Measurements from ENCODE around the gene RNF224.

RNF224 gene

DNA sequence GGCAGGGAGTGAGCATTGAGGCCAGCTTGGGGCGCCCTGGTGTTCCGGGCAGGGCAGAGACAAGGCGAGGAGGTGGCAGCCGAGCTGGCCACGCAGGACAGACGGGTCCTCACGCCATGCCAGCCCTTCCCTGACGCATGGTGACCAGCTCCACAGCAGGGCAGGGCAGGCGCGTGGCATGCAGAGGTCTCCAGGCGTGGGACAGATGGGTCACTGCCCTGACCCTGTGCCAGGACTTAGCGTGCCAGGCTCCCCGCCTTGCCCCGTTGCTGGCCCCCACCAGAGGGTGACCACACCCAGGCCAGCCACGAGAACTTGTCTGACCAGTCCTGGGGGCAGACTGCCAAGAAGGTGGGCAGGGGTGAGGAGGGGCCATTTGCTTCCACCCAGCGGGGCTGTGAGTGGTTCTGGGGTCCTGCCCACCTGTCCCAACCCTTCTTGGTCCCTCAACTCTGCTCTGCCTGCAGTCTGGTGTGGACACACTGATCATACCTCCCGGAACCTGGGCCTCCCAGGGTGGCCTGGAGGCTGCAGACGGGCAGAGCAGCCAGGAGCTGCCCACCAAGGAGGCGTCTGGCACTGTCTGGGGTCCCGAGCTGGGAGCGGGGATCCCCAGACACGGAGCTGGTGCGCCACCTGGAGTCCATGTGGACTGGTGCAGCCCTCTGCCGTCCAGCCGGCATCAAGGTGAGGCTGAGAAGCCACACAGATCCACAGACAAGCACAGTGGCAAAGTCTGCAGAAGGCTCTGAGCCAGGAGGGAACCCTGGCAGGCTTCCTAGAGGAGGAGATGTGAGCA lies at the start of gene RNF224:
Gene RNF224 (plus strand): TSS at position 449 of the 799 bp plus-strand sequence. CDS start 834 bp downstream, outside the sequence.
- no peak for DNase-seq (ENCODE audit: low read depth)

- DNase-seq (ENCODE audit: low read depth), result no peak
Observed at GRCh38 chr9:137178201-137178938, 48.9 kb upstream of the RNF224 start.

DNA sequence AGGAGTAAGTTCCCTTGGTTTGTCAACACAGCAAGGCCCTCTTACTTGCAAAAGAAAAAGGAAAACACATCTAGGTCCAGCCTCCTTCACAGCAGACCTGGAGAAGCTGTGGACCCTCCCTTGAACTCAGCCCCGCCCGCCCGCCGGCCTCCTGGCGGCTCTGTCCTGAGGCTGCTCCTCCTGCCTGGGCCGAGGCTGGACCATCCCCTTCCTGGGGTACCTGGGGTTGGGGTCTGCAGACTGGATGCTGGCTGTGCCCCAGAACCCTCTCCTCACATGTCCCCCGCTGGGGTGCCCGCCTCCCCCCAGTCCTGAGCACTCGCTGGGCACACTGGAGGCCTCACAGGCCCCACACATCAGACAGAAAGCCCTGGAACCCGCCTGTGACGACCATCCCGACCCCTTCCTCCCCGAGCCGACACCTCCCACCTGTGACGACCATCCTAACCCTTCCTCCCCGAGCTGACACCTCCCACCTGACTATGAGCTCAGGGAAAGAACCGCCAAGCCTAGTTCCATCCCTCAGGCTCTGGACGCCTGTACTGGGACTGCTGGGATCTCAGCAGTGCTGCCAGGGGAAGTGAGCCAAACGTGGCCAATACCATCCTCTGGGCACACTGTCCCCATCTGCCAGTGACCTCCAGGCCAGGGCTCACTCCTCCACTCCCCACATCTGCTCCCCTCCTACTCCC lies 48.2 kb upstream of the RNF224 start:
- DNase-seq (ENCODE audit: low read depth), result no peak

DNA sequence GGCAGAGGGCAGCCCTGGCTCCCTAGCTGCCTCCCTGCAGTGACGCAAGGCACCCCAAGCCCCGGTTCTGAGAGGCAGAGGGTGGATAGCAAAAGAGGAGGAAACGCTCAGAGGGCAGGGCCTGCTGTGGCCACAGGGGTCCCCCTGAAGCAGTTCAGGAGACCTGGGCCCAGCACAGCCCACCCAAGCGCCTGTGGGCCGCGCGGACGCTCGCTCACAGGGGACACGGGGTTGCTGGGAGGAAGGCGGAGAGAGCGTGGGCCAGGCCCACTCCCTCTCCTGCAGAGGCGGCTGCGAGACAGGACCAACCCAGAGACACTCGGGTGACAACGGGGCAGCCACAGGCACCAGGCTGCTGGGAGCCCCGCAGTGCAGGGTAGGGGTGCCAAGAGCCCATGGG lies 47.5 kb upstream of the RNF224 start:
- DNase-seq (ENCODE audit: low read depth), result no peak

GRCh38 chr9:137180491-137180890 lies 46.8 kb upstream of the RNF224 start:
- no peak for DNase-seq (ENCODE audit: low read depth)

GRCh38 chr9:137181680-137182079 lies 45.6 kb upstream of the RNF224 start:
- DNase-seq (ENCODE audit: low read depth), result no peak

DNA sequence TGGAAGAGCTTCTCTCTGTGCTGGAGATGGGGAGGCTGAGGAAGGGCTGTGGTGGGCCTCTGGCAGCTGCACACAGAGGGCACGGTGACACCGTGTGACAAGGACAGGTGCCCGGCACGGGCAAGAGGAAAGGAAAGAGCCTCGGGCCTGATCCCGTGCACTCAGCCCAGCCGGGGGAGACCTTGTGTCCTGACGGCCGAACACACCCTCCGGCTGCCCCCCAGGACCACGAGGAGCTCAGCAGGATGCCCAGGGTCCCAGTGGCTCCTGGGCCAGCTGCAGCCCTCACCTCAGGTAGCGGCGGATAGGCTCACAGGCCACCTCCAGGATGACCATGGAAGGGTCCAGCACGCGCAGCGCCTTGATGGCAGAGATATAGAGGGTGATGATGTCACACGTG lies 44.5 kb upstream of the RNF224 start:
- no peak for DNase-seq (ENCODE audit: low read depth)

DNA sequence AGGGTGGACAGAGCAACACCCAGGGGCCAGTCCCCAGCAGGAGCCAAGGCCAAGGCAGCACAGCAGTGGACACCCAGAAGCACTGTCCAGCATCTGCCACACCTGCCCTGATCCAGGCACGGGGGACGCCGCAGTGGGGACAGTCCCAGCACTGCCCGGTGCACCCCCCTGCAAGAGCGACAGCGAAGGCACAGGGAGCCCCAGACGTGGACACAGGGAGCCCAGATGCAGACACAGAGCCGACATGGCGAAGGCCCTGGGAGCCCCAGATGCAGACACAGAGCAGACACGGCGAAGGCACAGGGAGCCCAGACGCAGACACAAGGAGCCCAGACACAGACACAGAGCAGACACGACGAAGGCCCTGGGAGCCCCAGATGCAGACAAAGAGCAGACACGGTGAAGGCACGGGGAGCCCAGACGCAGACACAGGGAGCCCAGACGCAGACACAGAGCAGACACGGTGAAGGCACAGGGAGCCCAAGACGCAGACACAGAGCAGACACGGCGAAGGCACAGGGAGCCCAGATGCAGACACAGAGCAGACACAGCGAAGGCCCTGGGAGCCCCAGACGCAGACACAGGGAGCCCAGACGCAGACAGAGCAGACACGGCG lies 43.2 kb upstream of the RNF224 start:
- DNase-seq (ENCODE audit: low read depth), result no peak

- no peak for DNase-seq (ENCODE audit: low read depth)
Observed at GRCh38 chr9:137184881-137185660, 42.2 kb upstream of the RNF224 start.

- no peak for DNase-seq (ENCODE audit: low read depth)
Observed at GRCh38 chr9:137185921-137186320, 41.4 kb upstream of the RNF224 start.

DNA sequence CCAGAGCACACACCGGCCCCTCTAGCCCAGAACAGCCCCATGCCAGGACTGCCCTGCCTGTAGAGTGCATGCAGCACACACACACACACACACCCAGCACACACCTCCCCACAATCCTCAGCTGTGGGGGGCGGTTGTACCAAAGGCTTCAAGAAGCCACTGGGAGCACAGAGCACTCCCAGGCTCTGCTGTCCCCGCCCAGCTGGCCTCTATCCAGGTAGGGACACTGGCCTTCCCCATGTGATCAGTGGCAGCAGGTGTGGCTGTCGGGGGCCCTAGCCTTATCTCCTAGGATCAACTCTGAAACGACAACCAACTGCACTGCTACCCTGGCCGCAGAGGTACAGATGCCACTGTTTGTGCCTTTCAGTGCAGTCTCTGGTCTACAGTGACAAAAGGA lies 40.9 kb upstream of the RNF224 start:
- DNase-seq (ENCODE audit: low read depth), result no peak

DNA sequence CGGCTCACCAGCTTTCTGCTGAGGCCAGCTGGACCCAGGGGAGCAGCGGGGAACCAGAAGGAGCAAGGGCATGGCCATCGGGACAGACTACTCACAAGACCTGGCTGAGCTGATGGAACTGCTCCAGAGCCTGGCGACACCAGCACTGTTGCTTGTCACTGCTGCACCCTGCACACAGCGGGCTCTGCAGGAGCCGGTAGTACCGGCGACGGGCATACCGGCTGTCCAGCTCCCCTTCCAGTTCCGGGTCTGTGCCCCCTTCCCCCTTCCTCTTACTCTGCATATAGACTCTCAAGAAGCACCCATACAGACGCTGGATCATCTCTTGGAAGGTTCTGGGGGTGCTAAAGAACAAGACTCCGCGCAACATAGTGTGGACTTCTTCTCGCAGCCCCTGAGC lies 39.9 kb upstream of the RNF224 start:
- DNase-seq (ENCODE audit: low read depth), result no peak

GRCh38 chr9:137188086-137188489 lies 39.2 kb upstream of the RNF224 start:
- DNase-seq (ENCODE audit: low read depth), result no peak

GRCh38 chr9:137188490-137189296 lies 38.6 kb upstream of the RNF224 start, which contains the start of the genes ANAPC2 and SSNA1:
TSS of gene ANAPC2 (minus strand) at chr9:137188560. CDS start at chr9:137188532, 28 bp downstream.
TSS of gene SSNA1 (plus strand) at chr9:137188676. CDS start at chr9:137188727, 51 bp downstream.
- DNase-seq (ENCODE audit: low read depth), result peak; percentile 63

DNA sequence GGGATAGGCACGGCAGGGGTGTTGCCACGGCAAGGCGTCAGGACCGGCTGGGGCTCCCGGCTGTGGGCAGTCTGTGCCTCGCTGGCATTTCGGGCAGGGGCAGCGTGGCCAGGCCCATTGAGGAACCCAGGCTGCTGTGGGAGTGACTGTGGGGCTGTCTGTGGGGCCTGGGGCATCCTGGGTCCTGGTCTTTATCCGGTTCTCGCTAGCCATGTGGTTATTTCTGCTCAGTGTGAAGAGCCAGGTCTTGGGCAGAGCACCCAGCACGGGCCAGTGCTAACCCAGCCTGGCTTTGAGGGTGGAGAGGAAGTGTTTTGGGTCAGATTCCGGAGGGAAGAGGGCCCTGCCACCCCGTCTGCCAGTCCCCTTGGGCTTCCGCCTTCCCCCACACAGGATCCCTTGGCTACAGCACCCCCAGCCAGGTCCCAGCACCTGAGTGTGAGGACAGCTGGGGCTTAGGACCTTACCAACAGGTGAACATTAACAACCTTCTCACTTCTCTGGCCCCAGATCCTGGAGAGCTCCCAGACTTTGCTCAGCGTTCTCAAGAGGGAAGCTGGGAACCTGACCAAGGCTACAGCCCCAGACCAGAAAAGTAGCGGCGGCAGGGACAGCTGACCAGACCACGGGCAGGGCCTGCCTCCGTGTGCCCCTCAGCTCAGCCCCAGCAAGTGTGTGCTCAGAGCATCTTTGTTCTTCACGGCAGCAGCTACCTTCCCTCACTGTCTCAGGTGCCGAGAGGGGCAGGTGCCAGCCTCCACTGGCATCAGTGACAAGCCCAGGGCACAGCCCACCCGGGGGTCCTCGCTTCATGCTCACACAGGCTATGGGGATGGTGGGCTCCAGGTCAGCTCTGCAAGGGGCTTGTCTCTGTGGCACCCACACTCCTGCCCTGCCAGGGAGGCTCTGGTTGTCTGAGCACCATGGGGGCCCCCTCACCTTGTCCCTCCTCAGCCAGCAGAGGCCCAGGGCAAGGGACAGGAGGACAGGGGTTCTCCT lies 37.7 kb upstream of the RNF224 start:
- DNase-seq (ENCODE audit: low read depth), result no peak

- no peak for DNase-seq (ENCODE audit: low read depth)
Observed at GRCh38 chr9:137190315-137190856, 36.9 kb upstream of the RNF224 start.

DNA sequence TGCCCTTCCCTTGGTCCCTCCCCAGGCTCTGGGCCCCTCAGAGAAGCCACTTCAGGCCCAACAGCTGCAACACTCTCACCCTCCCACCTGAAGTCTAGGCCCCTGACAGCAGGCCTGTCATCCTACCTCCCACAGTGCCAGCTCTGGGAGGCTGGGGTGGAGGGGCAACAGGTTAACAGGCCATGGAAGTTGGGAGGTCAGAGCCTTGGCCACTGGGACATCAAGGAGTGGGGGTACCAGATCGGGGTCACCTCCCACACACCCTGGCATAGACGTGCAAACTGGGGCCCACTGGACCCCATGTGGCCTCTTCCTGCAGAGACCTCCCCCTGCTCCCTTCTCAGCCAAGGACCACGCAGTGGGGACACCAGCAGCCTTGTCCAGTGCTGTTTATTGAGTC lies 36.1 kb upstream of the RNF224 start:
- no peak for DNase-seq (ENCODE audit: low read depth)

DNA sequence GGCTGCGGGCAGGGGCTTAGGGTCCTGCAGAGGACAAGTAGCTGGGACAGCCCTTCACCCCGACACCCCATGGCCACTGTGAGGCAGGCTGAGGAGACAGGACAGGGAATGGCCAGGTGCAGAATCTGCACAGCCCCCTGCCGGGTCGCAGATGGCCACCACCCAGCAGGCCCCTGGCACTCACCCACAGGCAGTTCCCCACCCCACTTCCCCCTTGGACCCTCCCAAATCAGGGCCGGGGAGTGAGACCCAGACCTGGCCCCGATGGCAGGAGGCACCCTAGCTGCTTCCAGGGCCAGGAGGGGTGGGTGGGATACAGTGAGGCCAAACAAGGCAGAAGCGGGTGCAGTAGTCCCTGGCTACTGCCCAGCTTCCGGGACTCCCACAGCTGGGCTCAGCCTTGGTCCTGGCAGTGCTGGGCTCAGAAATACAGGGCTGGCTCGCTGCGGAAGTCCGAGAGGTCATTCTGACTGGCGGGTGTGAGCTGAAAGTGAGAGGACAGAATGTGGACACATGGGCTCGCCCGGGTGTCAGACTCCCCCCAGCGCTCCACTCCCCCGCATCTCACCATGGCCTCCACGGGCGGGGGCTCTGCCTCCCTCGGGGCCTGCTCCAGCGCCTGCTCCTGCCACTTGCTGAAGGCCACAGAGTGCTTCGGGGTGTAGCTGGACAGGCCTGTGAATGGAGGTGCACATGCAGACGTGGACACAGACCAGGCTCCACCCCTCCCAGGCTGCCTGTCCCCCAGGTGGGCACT lies 35.4 kb upstream of the RNF224 start:
- no peak for DNase-seq (ENCODE audit: low read depth)
